Mesenchymal stem cell (in vitro differentiated cells and primary cell): ENCODE data around the gene TMEM47.

ENCODE experiments used
- DNase-seq: peaks from one replicate; pipeline ENCODE4 v3.0.0-alpha.2; 2013
- H2AFZ ChIP-seq: one replicate; pipeline ENCODE4 v1.6.1; 2013; ENCODE audit warnings: low read depth, mild to moderate bottlenecking, control low read depth, inconsistent platforms, low read length, moderate library complexity
- H2AK5ac ChIP-seq: 2 replicates; pipeline ENCODE4 v1.6.1; 2013; ENCODE audit warnings: low read length, moderate library complexity, mild to moderate bottlenecking, inconsistent platforms; ENCODE audit not compliant: severe bottlenecking
- H2BK120ac ChIP-seq: one replicate; pipeline ENCODE4 v1.6.1; 2013; ENCODE audit warnings: low read depth, mild to moderate bottlenecking, inconsistent platforms, low read length, moderate library complexity
- H2BK12ac ChIP-seq, 2 experiments: one replicate each; pipeline ENCODE4 v1.6.1; 2013; ENCODE audit warnings: inconsistent platforms in 2 of 2, low read length in 2 of 2, mild to moderate bottlenecking in 2 of 2, moderate library complexity in 2 of 2, control low read depth in 1 of 2
- H2BK15ac ChIP-seq: one replicate; pipeline ENCODE4 v1.6.1; 2013; ENCODE audit warnings: mild to moderate bottlenecking, low read depth, inconsistent platforms; ENCODE audit not compliant: poor library complexity, severe bottlenecking
- H2BK5ac ChIP-seq: 2 replicates; pipeline ENCODE4 v1.6.1; 2013; ENCODE audit warnings: low read depth, mild to moderate bottlenecking, low read length, control low read depth, inconsistent platforms; ENCODE audit not compliant: poor library complexity, severe bottlenecking
- H3K14ac ChIP-seq, 2 experiments: one replicate each; pipeline ENCODE4 v1.6.1; 2013; ENCODE audit warnings: inconsistent platforms in 2 of 2, low read length in 2 of 2, control low read depth in 1 of 2, mild to moderate bottlenecking in 1 of 2, moderate library complexity in 1 of 2
- H3K18ac ChIP-seq, 2 experiments: one replicate each; pipeline ENCODE4 v1.6.1; 2013; ENCODE audit warnings: inconsistent platforms in 2 of 2, low read length in 2 of 2, control low read depth in 1 of 2, low read depth in 1 of 2, mild to moderate bottlenecking in 1 of 2
- H3K23ac ChIP-seq, 2 experiments: one replicate each; pipeline ENCODE4 v1.6.1; 2013; ENCODE audit warnings: inconsistent platforms in 2 of 2, low read length in 2 of 2, mild to moderate bottlenecking in 2 of 2, moderate library complexity in 2 of 2, control low read depth in 1 of 2
- H3K27ac ChIP-seq: 2 replicates; pipeline ENCODE4 v1.5.1; 2013; ENCODE audit warnings: mild to moderate bottlenecking, moderate library complexity, low read length, control low read depth, inconsistent platforms; ENCODE audit not compliant: poor library complexity, severe bottlenecking
- H3K27me3 ChIP-seq, 2 experiments: 2 replicates each; pipeline versions ENCODE4 v1.6.1 to v1.7.0; 2013; ENCODE audit warnings: low read length in 2 of 2, mild to moderate bottlenecking in 2 of 2, moderate library complexity in 2 of 2, control low read depth in 1 of 2, inconsistent platforms in 1 of 2; ENCODE audit not compliant: control insufficient read depth in 1 of 2, insufficient read depth in 1 of 2
- H3K36me3 ChIP-seq, 2 experiments: 2 replicates each; pipeline versions ENCODE4 v1.6.1 to v1.7.0; 2013; ENCODE audit warnings: low read length in 2 of 2, control low read depth in 1 of 2, inconsistent platforms in 1 of 2, low read depth in 1 of 2, mild to moderate bottlenecking in 1 of 2; ENCODE audit not compliant: insufficient read depth in 2 of 2, control insufficient read depth in 1 of 2
- H3K4ac ChIP-seq, 2 experiments: one replicate each; pipeline ENCODE4 v1.6.1; 2013; ENCODE audit warnings: inconsistent platforms in 2 of 2, low read length in 2 of 2, mild to moderate bottlenecking in 2 of 2, moderate library complexity in 2 of 2, control low read depth in 1 of 2, low read depth in 1 of 2
- H3K4me1 ChIP-seq: 2 replicates; pipeline ENCODE4 v1.6.1; 2013; ENCODE audit warnings: low read depth, low read length, control low read depth; ENCODE audit not compliant: control insufficient read depth, insufficient read depth
- H3K4me2 ChIP-seq: 2 replicates; pipeline ENCODE4 v1.6.1; 2013; ENCODE audit warnings: low read length, mild to moderate bottlenecking, inconsistent platforms; ENCODE audit not compliant: poor library complexity, severe bottlenecking
- H3K4me3 ChIP-seq, 2 experiments: 2 replicates each; pipeline versions ENCODE4 v1.5.1 to v1.7.0; 2013; ENCODE audit warnings: low read length in 2 of 2, mild to moderate bottlenecking in 2 of 2, control low read depth in 1 of 2, low read depth in 1 of 2; ENCODE audit not compliant: insufficient read depth in 1 of 2
- H3K79me1 ChIP-seq: replicated peaks from 2 replicates; pipeline ENCODE4 v1.6.1; 2013; ENCODE audit warnings: mild to moderate bottlenecking, control low read depth, low read length, inconsistent platforms; ENCODE audit not compliant: poor library complexity, severe bottlenecking
- H3K9ac ChIP-seq: 2 replicates; pipeline ENCODE4 v1.7.0; 2013; ENCODE audit warnings: mild to moderate bottlenecking, low read length, moderate library complexity
- H3K9me3 ChIP-seq: 2 replicates; pipeline ENCODE4 v1.7.0; 2013; ENCODE audit warnings: mild to moderate bottlenecking, low read length; ENCODE audit not compliant: control insufficient read depth
- H4K8ac ChIP-seq: one replicate; pipeline ENCODE4 v1.6.1; 2013; ENCODE audit warnings: inconsistent platforms, mild to moderate bottlenecking, low read length, moderate library complexity
- H4K91ac ChIP-seq: one replicate; pipeline ENCODE4 v1.6.1; 2013; ENCODE audit warnings: mild to moderate bottlenecking, low read length, inconsistent platforms
- WGBS: methylation state at CpG from one replicate; pipeline ENCODE4 v1.1.7; 2013; ENCODE audit warnings: mixed read lengths; 5-methylcytosine and 5-hydroxymethylcytosine counted together

TMEM47 gene

GRCh38 chrX:34586346-34586911 is 70.7 kb downstream of the TMEM47 start:
- no peak overlapping the region for H3K4me3 ChIP-seq
- no peak overlapping the region for H3K14ac ChIP-seq
- no peak overlapping the region for H2AK5ac ChIP-seq
- no peak overlapping the region for H3K4ac ChIP-seq
- H4K91ac ChIP-seq = no peak overlapping the region
- no peak overlapping the region for H2BK120ac ChIP-seq
- no peak overlapping the region for H4K8ac ChIP-seq
- H3K4me2 ChIP-seq = no peak overlapping the region
- no peak overlapping the region for H3K23ac ChIP-seq
- no peak overlapping the region for H3K27ac ChIP-seq
- no peaks in the 10 kb centered on the region for H3K36me3 ChIP-seq
- H2BK15ac ChIP-seq = no peak overlapping the region
- no peak overlapping the region for H2BK5ac ChIP-seq
- no peaks in the 10 kb centered on the region for H3K79me1 ChIP-seq
- WGBS = no CpG with 5 or more reads among the region's 4 CpGs
- no peaks in the 10 kb centered on the region for H3K4me1 ChIP-seq
- H3K18ac ChIP-seq = no peak overlapping the region
- no peaks in the 10 kb centered on the region for H3K27me3 ChIP-seq
- H3K9me3 ChIP-seq = no peaks in the 10 kb centered on the region
- no peak overlapping the region for H3K9ac ChIP-seq
- no peak overlapping the region for H2BK12ac ChIP-seq
- H2AFZ ChIP-seq = no peak overlapping the region
- DNase-seq = no peak

- no peak overlapping the region for H2BK15ac ChIP-seq
Observed at GRCh38 chrX:34585561-34585960, 71.5 kb downstream of the TMEM47 start.

GRCh38 chrX:34584781-34585180 is 72.3 kb downstream of the TMEM47 start:
- no peak overlapping the region for H2AK5ac ChIP-seq
- no peak overlapping the region for H4K91ac ChIP-seq
- H3K79me1 ChIP-seq = no peaks in the 10 kb centered on the region
- H3K4me2 ChIP-seq = no peak overlapping the region
- no peak overlapping the region for H3K23ac ChIP-seq
- H2BK12ac ChIP-seq = no peak overlapping the region
- H2BK120ac ChIP-seq = no peak overlapping the region
- no peak for DNase-seq
- no peak overlapping the region for H3K18ac ChIP-seq
- no peaks in the 10 kb centered on the region for H3K9me3 ChIP-seq
- H3K4ac ChIP-seq = no peak overlapping the region
- no peak overlapping the region for H3K14ac ChIP-seq
- no peak overlapping the region for H4K8ac ChIP-seq
- no peak overlapping the region for H3K9ac ChIP-seq
- H2BK15ac ChIP-seq = no peak overlapping the region
- H3K27me3 ChIP-seq = peaks cover 0 to 1% of the 10 kb centered on the region in 2 experiments
- no peaks in the 10 kb centered on the region for H3K4me1 ChIP-seq
- H2BK5ac ChIP-seq = no peak overlapping the region
- no peak overlapping the region for H3K4me3 ChIP-seq
- H2AFZ ChIP-seq = no peak overlapping the region
- H3K36me3 ChIP-seq = no peaks in the 10 kb centered on the region
- H3K27ac ChIP-seq = no peak overlapping the region
- WGBS = 100% methylated on average over 1 of the region's 1 CpG

More at GRCh38 chrX:34585561-34585960, 71.5 kb downstream of the TMEM47 start:
- H3K27ac ChIP-seq = no peak overlapping the region
- no peak overlapping the region for H2AK5ac ChIP-seq
- no peak overlapping the region for H3K14ac ChIP-seq
- no peak overlapping the region for H2BK120ac ChIP-seq
- H3K79me1 ChIP-seq = no peaks in the 10 kb centered on the region
- no peak overlapping the region for H3K18ac ChIP-seq
- H3K36me3 ChIP-seq = no peaks in the 10 kb centered on the region
- no peak for DNase-seq
- no peak overlapping the region for H4K8ac ChIP-seq
- no peak overlapping the region for H3K4me2 ChIP-seq
- H3K4me1 ChIP-seq = no peaks in the 10 kb centered on the region
- H2BK12ac ChIP-seq = no peak overlapping the region
- H2AFZ ChIP-seq = no peak overlapping the region
- no CpG with 5 or more reads among the region's 5 CpGs for WGBS
- H3K4ac ChIP-seq = no peak overlapping the region
- no peaks in the 10 kb centered on the region for H3K27me3 ChIP-seq
- H4K91ac ChIP-seq = no peak overlapping the region
- no peak overlapping the region for H3K9ac ChIP-seq
- H2BK5ac ChIP-seq = no peak overlapping the region
- H3K23ac ChIP-seq = no peak overlapping the region
- no peaks in the 10 kb centered on the region for H3K9me3 ChIP-seq
- no peak overlapping the region for H3K4me3 ChIP-seq

GRCh38 chrX:34580069-34580468 is 77.0 kb downstream of the TMEM47 start:
- Histone ChIP-seq H3K14ac (no peak overlapping the region), H3K23ac (no peak overlapping the region), H2BK5ac (no peak overlapping the region), H3K9ac (no peak overlapping the region), H3K4me2 (no peak overlapping the region), H3K27ac (no peak overlapping the region), H3K18ac (no peak overlapping the region), H3K27me3 (peaks cover 0 to 4% of the 10 kb centered on the region in 2 experiments), H3K4me3 (no peak overlapping the region), H3K4me1 (no peaks in the 10 kb centered on the region), H2AFZ (no peak overlapping the region), H2BK120ac (no peak overlapping the region), H2BK12ac (no peak overlapping the region), H2BK15ac (no peak overlapping the region), H2AK5ac (no peak overlapping the region), H3K4ac (no peak overlapping the region), H4K8ac (no peak overlapping the region), H3K79me1 (no peaks in the 10 kb centered on the region), H3K36me3 (no peaks in the 10 kb centered on the region), H4K91ac (no peak overlapping the region), H3K9me3 (no peaks in the 10 kb centered on the region)
- no peak for DNase-seq
- 85% methylated on average over 1 of the region's 2 CpGs for WGBS
